ENCODE data around the gene FBXW11.

Gene FBXW11

GRCh38 chr5:171966964-171967363 is 39.5 kb downstream of the FBXW11 start:
- TF ChIP-seq CTCF (conservative IDR thresholded peaks at IDR 0.05; ENCODE audit: low read depth, low read length): no peak
- Histone ChIP-seq H3K9ac (no peak overlapping the region), H4K20me1 (ENCODE audit: insufficient read depth) (no peaks in the 10 kb centered on the region), H3K4me2 (no peak overlapping the region), H3K27me3 (ENCODE audit: insufficient read depth, low read depth) (no peaks in the 10 kb centered on the region), H2AFZ (ENCODE audit: low read depth) (no peak overlapping the region), H3K36me3 (ENCODE audit: insufficient read depth) (no peaks in the 10 kb centered on the region), H3K4me3 (IDR thresholded peaks at IDR 0.05; ENCODE audit: insufficient read depth, low read depth, low read length) (no peak overlapping the region), H3K27ac (no peak overlapping the region), H3K4me1 (ENCODE audit: low read depth, poor library complexity, severe bottlenecking) (peaks cover under 1% of the 10 kb centered on the region), H3K79me2 (ENCODE audit: insufficient read depth, low read depth) (0 out of 2 replicates have a peak, but pooled peaks cover 6% of the 10 kb centered on the region)

GRCh38 chr5:171966270-171966669 is 40.2 kb downstream of the FBXW11 start:
- H2AFZ ChIP-seq (ENCODE audit: low read depth): no peak overlapping the region
- no peaks in the 10 kb centered on the region for H3K36me3 ChIP-seq (ENCODE audit: insufficient read depth)
- H3K9ac ChIP-seq: no peak overlapping the region
- no peak for TF ChIP-seq CTCF (conservative IDR thresholded peaks at IDR 0.05; ENCODE audit: low read depth, low read length)
- peaks cover 8% of the 10 kb centered on the region for H3K4me1 ChIP-seq (ENCODE audit: low read depth, poor library complexity, severe bottlenecking)
- H3K27me3 ChIP-seq (ENCODE audit: insufficient read depth, low read depth): no peaks in the 10 kb centered on the region
- no peaks in the 10 kb centered on the region for H4K20me1 ChIP-seq (ENCODE audit: insufficient read depth)
- 0 out of 2 replicates have a peak, but pooled peaks cover 6% of the 10 kb centered on the region for H3K79me2 ChIP-seq (ENCODE audit: insufficient read depth, low read depth)
- H3K4me2 ChIP-seq: no peak overlapping the region
- no peak overlapping the region for H3K27ac ChIP-seq
- no peak overlapping the region for H3K4me3 ChIP-seq (IDR thresholded peaks at IDR 0.05; ENCODE audit: insufficient read depth, low read depth, low read length)

GRCh38 chr5:171965745-171966144 is 40.7 kb downstream of the FBXW11 start:
- Histone ChIP-seq H3K9ac (no peak overlapping the region), H4K20me1 (ENCODE audit: insufficient read depth) (no peaks in the 10 kb centered on the region), H2AFZ (ENCODE audit: low read depth) (no peak overlapping the region), H3K4me1 (ENCODE audit: low read depth, poor library complexity, severe bottlenecking) (peaks cover 13% of the 10 kb centered on the region), H3K36me3 (ENCODE audit: insufficient read depth) (no peaks in the 10 kb centered on the region), H3K4me2 (no peak overlapping the region), H3K27ac (no peak overlapping the region), H3K27me3 (ENCODE audit: insufficient read depth, low read depth) (no peaks in the 10 kb centered on the region), H3K4me3 (IDR thresholded peaks at IDR 0.05; ENCODE audit: insufficient read depth, low read depth, low read length) (no peak overlapping the region), H3K79me2 (ENCODE audit: insufficient read depth, low read depth) (0 out of 2 replicates have a peak, but pooled peaks cover 6% of the 10 kb centered on the region)
- TF ChIP-seq CTCF (conservative IDR thresholded peaks at IDR 0.05; ENCODE audit: low read depth, low read length): no peak

- no peaks in the 10 kb centered on the region for H3K27me3 ChIP-seq (ENCODE audit: insufficient read depth, low read depth)
- peaks cover 30% of the 10 kb centered on the region for H3K4me1 ChIP-seq (ENCODE audit: low read depth, poor library complexity, severe bottlenecking)
- H3K79me2 ChIP-seq (ENCODE audit: insufficient read depth, low read depth): peaks cover 17% of the 10 kb centered on the region; the same call in 1 of the 2 replicates
- H3K4me2 ChIP-seq: no peak overlapping the region
- no peaks in the 10 kb centered on the region for H3K36me3 ChIP-seq (ENCODE audit: insufficient read depth)
- no peak for TF ChIP-seq CTCF (conservative IDR thresholded peaks at IDR 0.05; ENCODE audit: low read depth, low read length)
- H3K4me3 ChIP-seq (IDR thresholded peaks at IDR 0.05; ENCODE audit: insufficient read depth, low read depth, low read length): no peak overlapping the region
- H4K20me1 ChIP-seq (ENCODE audit: insufficient read depth): peaks cover 1% of the 10 kb centered on the region; the same call in 1 of the 2 replicates
- no peak overlapping the region for H3K27ac ChIP-seq
- H3K9ac ChIP-seq: no peak overlapping the region
- no peak overlapping the region for H2AFZ ChIP-seq (ENCODE audit: low read depth)
These were observed 43.0 kb downstream of the FBXW11 start for GRCh38 chr5:171963416-171963815.

Measured in KMS-11 (cell line).